ENCODE measurements around the gene ATP6V0D1.

Gene ATP6V0D1

GRCh38 chr16:67460961-67461360 is 20.0 kb downstream of the ATP6V0D1 start:
- DNase-seq, result no peak

GRCh38 chr16:67460168-67460567 is 20.8 kb downstream of the ATP6V0D1 start:
- no peak for DNase-seq

GRCh38 chr16:67459861-67460150 is 21.2 kb downstream of the ATP6V0D1 start:
- DNase-seq, result no peak

- DNase-seq, result no peak
Observed at GRCh38 chr16:67459066-67459860, 21.7 kb downstream of the ATP6V0D1 start.

- DNase-seq, result no peak
Observed at GRCh38 chr16:67458121-67458641, 22.8 kb downstream of the ATP6V0D1 start.

GRCh38 chr16:67457611-67458010 is 23.3 kb downstream of the ATP6V0D1 start:
- DNase-seq, result no peak

GRCh38 chr16:67456391-67457081 is 24.4 kb downstream of the ATP6V0D1 start:
- no peak for DNase-seq

- DNase-seq, result no peak
Observed at GRCh38 chr16:67454852-67455251, 26.1 kb downstream of the ATP6V0D1 start.

- no peak for DNase-seq
Observed at GRCh38 chr16:67454104-67454503, 26.9 kb downstream of the ATP6V0D1 start.

GRCh38 chr16:67451704-67452435 is 29.1 kb downstream of the ATP6V0D1 start:
- DNase-seq, result no peak

- DNase-seq, result no peak
Observed at GRCh38 chr16:67451061-67451703, 29.8 kb downstream of the ATP6V0D1 start.

GRCh38 chr16:67449739-67450138 is 31.2 kb downstream of the ATP6V0D1 start:
- no peak for DNase-seq

- no peak for DNase-seq
Observed at GRCh38 chr16:67449336-67449735, 31.6 kb downstream of the ATP6V0D1 start.

GRCh38 chr16:67448580-67448979 is 32.4 kb downstream of the ATP6V0D1 start:
- no peak for DNase-seq

- no peak for DNase-seq
Observed at GRCh38 chr16:67447508-67448076, 33.4 kb downstream of the ATP6V0D1 start.

- no peak for DNase-seq
Observed at GRCh38 chr16:67446968-67447507, 33.9 kb downstream of the ATP6V0D1 start.

- DNase-seq, result no peak
Observed at GRCh38 chr16:67445913-67446907, 34.7 kb downstream of the ATP6V0D1 start.

GRCh38 chr16:67445441-67445912 is 35.5 kb downstream of the ATP6V0D1 start:
- no peak for DNase-seq

- DNase-seq, result no peak
Observed at GRCh38 chr16:67445126-67445426, 35.9 kb downstream of the ATP6V0D1 start.

- peak in 1 of 2 experiments; percentile 15 for DNase-seq
Observed at GRCh38 chr16:67444259-67445125, 36.5 kb downstream of the ATP6V0D1 start.
